DOHH2 (cell line): ENCODE measurements around the gene TSHZ1.

Experiments used
- H3F3A ChIP-seq: fragments of 200-600 bp; sonication (generic), shearing (Covaris generic); 2 replicates; pipeline ENCODE4 v1.6.0; 2016; ENCODE audit warnings: antibody characterized with exemption, mild to moderate bottlenecking; ENCODE audit not compliant: control insufficient read depth, insufficient read depth
- H3K27ac ChIP-seq: fragments of 200-600 bp; sonication (generic); 2 replicates; pipeline ENCODE4 v1.5.1; 2014; ENCODE audit warnings: low read depth, mild to moderate bottlenecking, low read length, moderate library complexity
- H3K27me3 ChIP-seq: fragments of 200-600 bp; sonication (generic); 2 replicates; pipeline ENCODE4 v1.6.1; 2014; ENCODE audit warnings: mild to moderate bottlenecking, low read length, mixed read lengths; ENCODE audit not compliant: control insufficient read depth
- H3K36me3 ChIP-seq: fragments of 200-600 bp; sonication (generic); 2 replicates; pipeline ENCODE4 v1.6.1; 2014; ENCODE audit warnings: mild to moderate bottlenecking, low read length, moderate library complexity, mixed read lengths; ENCODE audit not compliant: control insufficient read depth
- H3K4me1 ChIP-seq: fragments of 200-600 bp; sonication (generic); 2 replicates; pipeline ENCODE4 v1.6.1; 2014; ENCODE audit warnings: mild to moderate bottlenecking, low read length, mixed read lengths; ENCODE audit not compliant: control insufficient read depth
- H3K4me2 ChIP-seq: fragments of 200-600 bp; sonication (generic); 2 replicates; pipeline ENCODE4 v1.6.0; 2014; ENCODE audit warnings: mild to moderate bottlenecking, low read length, moderate library complexity
- H3K4me3 ChIP-seq: fragments of 200-600 bp; sonication (generic); 2 replicates; pipeline ENCODE4 v1.5.1; 2014; ENCODE audit warnings: mild to moderate bottlenecking, low read length, mixed read lengths
- H3K79me2 ChIP-seq: fragments of 200-600 bp; sonication (generic); 2 replicates; pipeline ENCODE4 v1.6.1; 2014; ENCODE audit warnings: mild to moderate bottlenecking, low read length, mixed read lengths; ENCODE audit not compliant: control insufficient read depth
- H3K9me2 ChIP-seq: fragments of 200-600 bp; sonication (generic); replicated peaks from 2 replicates; pipeline ENCODE4 v1.6.1; 2014; ENCODE audit warnings: mild to moderate bottlenecking, low read length, mixed read lengths; ENCODE audit not compliant: control insufficient read depth
- H3K9me3 ChIP-seq: fragments of 200-600 bp; sonication (generic); 2 replicates; pipeline ENCODE4 v1.6.1; 2014; ENCODE audit warnings: antibody characterized with exemption, low read length, mixed read lengths; ENCODE audit not compliant: control insufficient read depth, insufficient read depth
- H4K20me1 ChIP-seq: fragments of 200-600 bp; sonication (generic); 2 replicates; pipeline ENCODE4 v1.6.0; 2014; ENCODE audit warnings: low read depth, mild to moderate bottlenecking, antibody characterized with exemption, low read length, moderate library complexity; ENCODE audit not compliant: control insufficient read depth, insufficient read depth
- CTCF ChIP-seq: fragments of 200-600 bp; sonication (generic); IDR thresholded peaks from one replicate; pipeline ENCODE4 v1.5.1; 2014; ENCODE audit warnings: antibody characterized with exemption, mild to moderate bottlenecking, low read depth, low read length; ENCODE audit not compliant: poor library complexity, severe bottlenecking
- EZH2phosphoT487 ChIP-seq: fragments of 200-600 bp; sonication (generic); IDR thresholded peaks from 2 replicates; pipeline ENCODE4 v1.6.1; 2017; ENCODE audit warnings: borderline replicate concordance, mild to moderate bottlenecking, antibody characterized with exemption, low read length, moderate library complexity, mixed read lengths

The TSHZ1 gene

GRCh38 chr18:75214332-75214690 is 3.7 kb downstream of the TSHZ1 start:
- Histone ChIP-seq H3K4me3 (no peak overlapping the region), H4K20me1 (peaks cover 3% of the 10 kb centered on the region; the same call in 1 of the 2 replicates), H3K79me2 (peaks cover 71% of the 10 kb centered on the region), H3F3A (peaks cover 10% of the 10 kb centered on the region), H3K4me2 (no peak overlapping the region), H3K9me3 (no peaks in the 10 kb centered on the region), H3K27ac (no peak overlapping the region), H3K4me1 (peaks cover 37% of the 10 kb centered on the region), H3K9me2 (no peaks in the 10 kb centered on the region), H3K27me3 (no peaks in the 10 kb centered on the region), H3K36me3 (peaks cover 4% of the 10 kb centered on the region; the same call in 1 of the 2 replicates)
- TF ChIP-seq EZH2phosphoT487 (no peak), CTCF (no peak)

GRCh38 chr18:75214766-75215510 is 4.3 kb downstream of the TSHZ1 start:
- peaks cover 5% of the 10 kb centered on the region for H3F3A ChIP-seq
- H4K20me1 ChIP-seq, result peaks cover 3% of the 10 kb centered on the region; the same call in 1 of the 2 replicates
- H3K4me3 ChIP-seq, result no peak overlapping the region
- TF ChIP-seq CTCF (no peak), EZH2phosphoT487 (no peak)
- no peaks in the 10 kb centered on the region for H3K9me3 ChIP-seq
- H3K9me2 ChIP-seq, result no peaks in the 10 kb centered on the region
- H3K4me2 ChIP-seq, result peak overlapping the region; percentile 10; the same call in 1 of the 2 replicates
- H3K36me3 ChIP-seq, result peaks cover 4% of the 10 kb centered on the region; the same call in 1 of the 2 replicates
- peaks cover 78% of the 10 kb centered on the region for H3K79me2 ChIP-seq
- H3K27ac ChIP-seq, result no peak overlapping the region
- H3K27me3 ChIP-seq, result no peaks in the 10 kb centered on the region
- H3K4me1 ChIP-seq, result peaks cover 35% of the 10 kb centered on the region

- Histone ChIP-seq H3K9me3 (no peaks in the 10 kb centered on the region), H3K27ac (no peak overlapping the region), H3K9me2 (no peaks in the 10 kb centered on the region), H3K4me1 (peaks cover 30% of the 10 kb centered on the region), H3K4me3 (no peak overlapping the region), H4K20me1 (peaks cover 3% of the 10 kb centered on the region; the same call in 1 of the 2 replicates), H3K4me2 (peak overlapping the region; percentile 10; the same call in 1 of the 2 replicates), H3K36me3 (peaks cover 4% of the 10 kb centered on the region; the same call in 1 of the 2 replicates), H3F3A (no peaks in the 10 kb centered on the region), H3K79me2 (peaks cover 85% of the 10 kb centered on the region), H3K27me3 (no peaks in the 10 kb centered on the region)
- TF ChIP-seq EZH2phosphoT487 (no peak), CTCF (no peak)
Observed at GRCh38 chr18:75215663-75216062, 5.1 kb downstream of the TSHZ1 start.
